Ectodermal cell (in vitro differentiated cells): ENCODE data around the gene IL23R.

ENCODE experiments used
- H3K27ac ChIP-seq: 2 replicates; pipeline ENCODE4 v1.7.0; 2013; ENCODE audit warnings: mild to moderate bottlenecking, low read depth, low read length; ENCODE audit not compliant: insufficient read depth, poor library complexity, severe bottlenecking
- H3K27me3 ChIP-seq: 2 replicates; pipeline ENCODE4 v1.7.0; 2013; ENCODE audit warnings: mild to moderate bottlenecking, low read length; ENCODE audit not compliant: insufficient read depth, control insufficient read depth, poor library complexity, severe bottlenecking
- H3K36me3 ChIP-seq: one replicate; pipeline ENCODE4 v1.7.0; 2013; ENCODE audit warnings: low read length; ENCODE audit not compliant: control insufficient read depth, insufficient read depth
- H3K4me1 ChIP-seq: one replicate; pipeline ENCODE4 v1.7.0; 2013; ENCODE audit warnings: low read length; ENCODE audit not compliant: control insufficient read depth, insufficient read depth
- H3K4me3 ChIP-seq: 2 replicates; pipeline ENCODE4 v1.7.0; 2013; ENCODE audit warnings: low read depth, low read length, control low read depth; ENCODE audit not compliant: insufficient read depth
- H3K9me3 ChIP-seq: 2 replicates; pipeline ENCODE4 v1.7.0; 2013; ENCODE audit warnings: mild to moderate bottlenecking, low read length, moderate library complexity; ENCODE audit not compliant: control insufficient read depth
- WGBS, 2 experiments: methylation state at CpG; one replicate each; pipeline ENCODE4 v1.1.7; 2013; ENCODE audit warnings: missing lambda C conversion rate in 2 of 2; 5-methylcytosine and 5-hydroxymethylcytosine counted together

Gene IL23R

GRCh38 chr1:67226688-67227087, 60.4 kb downstream of the IL23R start:
- Histone ChIP-seq H3K36me3 (no peaks in the 10 kb centered on the region), H3K27me3 (no peaks in the 10 kb centered on the region)
- 91 to 96% methylated on average over 2 to 3 of the region's 3 CpGs for WGBS, 2 experiments

GRCh38 chr1:67227196-67227595, 60.9 kb downstream of the IL23R start:
- WGBS, 2 experiments: 92 to 95% methylated on average over 1 of the region's 1 CpG
- H3K4me1 ChIP-seq: no peaks in the 10 kb centered on the region
- H3K36me3 ChIP-seq: no peaks in the 10 kb centered on the region
- no peaks in the 10 kb centered on the region for H3K9me3 ChIP-seq
- H3K4me3 ChIP-seq: no peak overlapping the region
- H3K27me3 ChIP-seq: no peaks in the 10 kb centered on the region
- no peak overlapping the region for H3K27ac ChIP-seq

More at GRCh38 chr1:67226688-67227087, 60.4 kb downstream of the IL23R start:
- H3K27ac ChIP-seq: no peak overlapping the region
- H3K9me3 ChIP-seq: no peaks in the 10 kb centered on the region
- H3K4me1 ChIP-seq: no peaks in the 10 kb centered on the region
- no peak overlapping the region for H3K4me3 ChIP-seq

GRCh38 chr1:67228791-67229190, 62.5 kb downstream of the IL23R start:
- Histone ChIP-seq H3K9me3 (no peaks in the 10 kb centered on the region), H3K4me3 (no peak overlapping the region), H3K27me3 (no peaks in the 10 kb centered on the region), H3K4me1 (no peaks in the 10 kb centered on the region), H3K36me3 (no peaks in the 10 kb centered on the region), H3K27ac (no peak overlapping the region)

DNA sequence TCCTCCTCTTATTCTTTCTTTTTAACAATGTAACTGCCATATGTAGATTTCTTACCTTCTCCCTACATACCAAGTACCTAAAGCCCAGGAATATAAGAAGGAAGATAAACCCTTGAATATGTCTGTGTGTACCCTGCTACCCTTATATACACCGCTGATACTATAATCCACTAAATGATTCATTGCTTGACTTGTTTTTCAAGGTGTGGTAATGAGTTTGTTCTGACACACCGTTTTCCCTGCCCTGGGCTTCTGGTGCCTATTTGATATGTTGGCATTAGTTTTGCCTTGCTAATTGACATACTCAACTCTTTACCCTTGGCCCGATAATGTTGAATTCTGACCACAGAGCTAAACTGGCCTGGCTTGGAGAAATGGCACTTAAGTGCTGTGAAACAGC, 64.3 kb downstream of the IL23R start:
- H3K36me3 ChIP-seq: no peaks in the 10 kb centered on the region
- 70 to 76% methylated on average over 1 to 3 of the region's 3 CpGs for WGBS, 2 experiments
- no peaks in the 10 kb centered on the region for H3K9me3 ChIP-seq
- H3K27me3 ChIP-seq: no peaks in the 10 kb centered on the region
- H3K27ac ChIP-seq: no peak overlapping the region
- no peaks in the 10 kb centered on the region for H3K4me1 ChIP-seq
- no peak overlapping the region for H3K4me3 ChIP-seq

- no peaks in the 10 kb centered on the region for H3K9me3 ChIP-seq
- H3K4me1 ChIP-seq: no peaks in the 10 kb centered on the region
- H3K36me3 ChIP-seq: no peaks in the 10 kb centered on the region
- 58 to 79% methylated on average over 2 to 3 of the region's 3 CpGs for WGBS, 2 experiments
- H3K4me3 ChIP-seq: no peak overlapping the region
- no peak overlapping the region for H3K27ac ChIP-seq
- H3K27me3 ChIP-seq: no peaks in the 10 kb centered on the region
Observed at GRCh38 chr1:67236277-67236676, 70.0 kb downstream of the IL23R start.

- no peaks in the 10 kb centered on the region for H3K4me1 ChIP-seq
- H3K27me3 ChIP-seq: no peaks in the 10 kb centered on the region
- H3K27ac ChIP-seq: no peak overlapping the region
- H3K9me3 ChIP-seq: no peaks in the 10 kb centered on the region
- no peaks in the 10 kb centered on the region for H3K36me3 ChIP-seq
- H3K4me3 ChIP-seq: no peak overlapping the region
- 45% methylated on average over 2 of the region's 2 CpGs for WGBS, 2 experiments
Observed at GRCh38 chr1:67239738-67240137, 73.5 kb downstream of the IL23R start.

- Histone ChIP-seq H3K4me3 (no peak overlapping the region), H3K9me3 (no peaks in the 10 kb centered on the region), H3K4me1 (no peaks in the 10 kb centered on the region), H3K27me3 (no peaks in the 10 kb centered on the region), H3K27ac (no peak overlapping the region), H3K36me3 (no peaks in the 10 kb centered on the region)
- WGBS, 2 experiments: 83 to 86% methylated on average over 1 of the region's 1 CpG
Observed at GRCh38 chr1:67241200-67241746, 75.0 kb downstream of the IL23R start.

DNA sequence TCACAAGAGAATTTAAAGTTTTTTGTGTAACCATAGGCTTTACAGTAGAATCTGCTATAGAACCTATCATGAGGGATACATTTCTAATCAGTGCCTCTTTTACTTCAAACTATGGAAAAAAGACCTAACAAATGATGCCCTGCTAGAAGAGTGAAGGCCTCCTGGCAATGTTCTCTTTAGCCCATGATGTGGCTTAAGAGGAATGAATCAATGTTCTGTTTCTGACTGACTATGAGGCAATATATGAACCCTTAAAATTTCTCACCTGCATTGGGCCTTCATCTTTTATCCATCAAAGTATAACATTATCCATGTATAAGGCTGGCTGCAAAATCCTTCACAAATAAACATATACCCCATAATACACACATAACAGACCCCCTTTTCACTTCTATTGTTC, 75.8 kb downstream of the IL23R start:
- Histone ChIP-seq H3K9me3 (no peaks in the 10 kb centered on the region), H3K36me3 (no peaks in the 10 kb centered on the region), H3K4me3 (no peak overlapping the region), H3K27me3 (no peaks in the 10 kb centered on the region), H3K4me1 (no peaks in the 10 kb centered on the region), H3K27ac (no peak overlapping the region)

GRCh38 chr1:67250051-67250653, 83.9 kb downstream of the IL23R start:
- Histone ChIP-seq H3K4me3 (no peak overlapping the region), H3K27ac (no peak overlapping the region), H3K36me3 (no peaks in the 10 kb centered on the region), H3K9me3 (peaks cover 2% of the 10 kb centered on the region), H3K4me1 (no peaks in the 10 kb centered on the region), H3K27me3 (no peaks in the 10 kb centered on the region)
- 82 to 87% methylated on average over 2 of the region's 2 CpGs for WGBS, 2 experiments

DNA sequence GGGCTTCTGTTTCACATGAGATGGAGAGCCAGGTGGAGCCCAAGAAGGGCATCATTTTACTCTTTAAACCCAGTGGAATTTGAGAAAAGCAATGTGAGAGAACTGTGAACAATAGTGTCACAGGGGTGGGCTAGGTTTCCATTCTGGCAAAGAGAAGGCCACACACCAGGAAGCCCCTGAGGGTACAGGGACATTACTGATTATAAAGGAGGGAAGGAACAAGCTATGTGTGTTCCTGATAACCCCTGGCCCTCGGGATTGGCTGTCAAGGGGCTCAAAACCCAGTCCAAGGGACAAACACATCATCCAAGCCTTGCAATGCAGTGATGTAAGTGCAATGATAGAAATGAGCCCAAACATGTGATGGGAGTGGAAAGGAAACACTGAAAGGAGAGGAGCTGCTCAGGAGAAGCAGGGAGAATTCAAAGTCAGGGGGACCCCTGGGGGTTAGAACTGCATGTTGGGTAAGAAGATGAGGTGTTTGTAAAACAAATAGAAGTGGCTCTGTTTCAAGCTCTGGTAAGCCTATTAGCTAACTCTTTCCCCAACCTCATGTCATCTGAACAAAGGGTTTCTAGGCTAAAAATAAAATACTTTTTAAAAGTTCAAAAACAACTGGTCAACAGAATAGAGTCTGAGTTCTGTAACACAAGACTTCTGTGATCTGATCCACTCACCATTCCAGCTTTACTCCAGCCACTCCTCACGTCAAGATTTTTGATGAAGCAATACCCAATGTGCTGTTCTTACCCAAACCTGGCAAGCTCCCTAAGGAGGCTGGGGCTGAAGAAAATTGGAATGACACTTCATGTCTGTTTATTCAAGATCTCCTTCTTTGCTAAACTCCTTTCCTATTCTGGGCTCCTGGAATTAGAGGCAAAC, 90.3 kb downstream of the IL23R start:
- 56 to 66% methylated on average over 2 of the region's 2 CpGs for WGBS, 2 experiments
- peaks cover 6% of the 10 kb centered on the region for H3K4me1 ChIP-seq
- H3K27ac ChIP-seq: no peak overlapping the region
- no peak overlapping the region for H3K4me3 ChIP-seq
- no peaks in the 10 kb centered on the region for H3K36me3 ChIP-seq
- H3K27me3 ChIP-seq: no peaks in the 10 kb centered on the region
- H3K9me3 ChIP-seq: no peaks in the 10 kb centered on the region
